GM19193 (cell line): Measurements from ENCODE around the gene SOWAHA.

Experiments
- POLR2A ChIP-seq: IDR thresholded peaks from 4 replicates; pipeline ENCODE4 v1.6.1; 2011; ENCODE audit not compliant: insufficient read depth, insufficient read length; ENCODE audit errors: extremely low read depth

The SOWAHA gene

DNA sequence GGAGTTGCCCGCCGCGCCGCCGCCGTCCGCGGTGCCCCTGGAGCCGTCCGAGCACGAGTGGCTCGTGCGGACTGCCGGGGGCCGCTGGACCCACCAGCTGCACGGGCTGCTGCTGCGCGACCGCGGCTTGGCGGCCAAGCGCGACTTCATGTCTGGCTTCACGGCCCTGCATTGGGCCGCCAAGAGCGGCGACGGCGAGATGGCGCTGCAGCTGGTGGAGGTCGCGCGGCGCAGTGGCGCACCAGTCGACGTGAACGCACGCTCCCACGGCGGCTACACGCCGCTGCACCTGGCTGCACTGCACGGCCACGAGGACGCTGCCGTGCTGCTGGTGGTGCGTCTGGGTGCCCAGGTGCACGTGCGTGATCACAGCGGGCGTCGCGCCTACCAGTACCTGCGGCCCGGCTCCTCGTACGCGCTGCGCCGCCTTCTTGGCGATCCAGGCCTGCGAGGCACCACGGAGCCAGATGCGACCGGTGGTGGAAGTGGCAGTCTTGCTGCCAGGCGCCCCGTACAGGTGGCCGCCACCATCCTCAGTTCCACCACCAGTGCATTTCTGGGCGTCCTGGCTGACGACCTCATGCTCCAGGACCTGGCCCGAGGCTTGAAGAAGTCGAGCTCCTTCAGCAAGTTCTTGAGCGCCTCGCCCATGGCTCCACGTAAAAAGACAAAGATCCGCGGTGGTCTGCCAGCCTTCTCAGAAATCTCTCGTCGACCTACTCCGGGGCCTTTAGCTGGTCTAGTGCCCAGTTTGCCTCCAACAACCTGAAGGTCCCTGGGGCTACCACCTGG lies 1.6 kb downstream of the SOWAHA start:
- no peak for TF ChIP-seq POLR2A

DNA sequence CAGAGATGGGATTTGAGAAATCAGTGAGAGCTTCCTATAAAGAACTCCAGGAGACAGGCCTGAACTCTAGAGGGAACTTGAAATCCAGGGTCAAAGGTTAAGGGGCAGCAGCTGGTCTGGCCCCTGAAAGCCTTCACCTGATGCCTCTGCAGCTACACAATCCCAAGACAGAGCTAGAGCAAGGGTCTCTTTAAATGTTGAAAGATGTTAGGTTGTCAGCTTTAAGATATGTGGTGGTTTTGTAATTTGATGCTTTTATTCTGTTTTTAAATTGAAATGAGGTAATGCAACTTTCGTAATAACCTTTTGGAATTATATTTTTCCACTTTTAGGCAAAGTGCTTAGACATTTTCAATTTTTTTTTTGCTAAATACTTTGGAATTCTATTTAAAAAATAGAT lies 2.4 kb downstream of the SOWAHA start:
- no peak for TF ChIP-seq POLR2A

DNA sequence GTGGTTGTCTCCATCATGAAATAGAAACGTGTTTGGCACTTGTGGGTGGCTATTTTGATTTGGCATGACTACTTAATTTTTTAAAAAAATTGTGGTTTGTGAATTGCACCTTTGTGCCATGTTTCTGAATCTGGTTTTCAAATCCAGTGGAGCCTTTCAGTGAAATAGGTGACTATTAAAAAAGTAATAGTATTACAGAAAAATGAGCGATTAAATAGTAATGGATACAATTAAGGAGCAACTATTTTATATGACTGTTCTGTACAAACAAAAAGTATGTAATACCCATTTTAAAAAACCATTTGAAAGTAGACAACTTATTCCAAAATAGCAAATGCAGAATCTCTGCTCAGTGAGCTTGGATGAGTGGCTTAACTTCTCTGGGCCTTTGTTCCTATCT lies 3.0 kb downstream of the SOWAHA start:
- TF ChIP-seq POLR2A, result no peak

DNA sequence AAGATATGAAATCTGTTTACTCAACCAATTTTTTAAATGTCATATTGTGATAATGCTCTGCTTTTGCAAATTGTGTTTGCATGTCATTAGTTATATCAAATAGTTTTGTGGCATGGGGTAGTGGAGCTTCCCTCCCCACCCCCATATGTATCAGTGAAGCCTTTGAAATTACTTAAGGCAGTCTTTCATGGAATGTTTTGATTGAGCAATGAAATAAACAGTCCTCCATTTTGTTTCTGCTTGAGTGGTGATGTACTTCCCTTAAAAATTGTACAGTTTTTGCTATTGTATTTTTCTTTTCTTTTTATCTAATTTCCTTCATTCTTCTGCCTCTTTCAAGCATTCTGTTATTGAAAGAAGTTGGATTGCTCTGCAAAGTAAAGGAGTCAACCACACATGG lies 3.5 kb downstream of the SOWAHA start:
- TF ChIP-seq POLR2A, result no peak

DNA sequence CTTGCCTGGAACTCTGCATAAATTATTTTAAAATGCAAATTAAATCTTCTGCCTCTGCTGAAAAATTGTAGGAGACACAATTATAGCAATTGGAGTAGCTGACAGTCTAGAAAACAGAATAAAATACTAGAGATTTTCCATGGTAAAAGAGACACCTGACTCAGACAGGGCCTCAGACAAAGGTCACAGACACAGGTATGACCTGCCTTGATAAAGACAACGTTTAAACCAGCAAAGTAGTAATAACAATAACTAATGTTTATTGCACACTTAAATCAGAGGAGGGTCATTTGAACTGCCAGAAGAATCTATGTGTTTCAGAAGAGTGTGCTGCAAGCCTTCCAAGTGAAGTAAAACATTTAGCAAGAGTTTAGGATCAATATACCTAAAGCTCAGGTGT lies 3.9 kb downstream of the SOWAHA start:
- no peak for TF ChIP-seq POLR2A

DNA sequence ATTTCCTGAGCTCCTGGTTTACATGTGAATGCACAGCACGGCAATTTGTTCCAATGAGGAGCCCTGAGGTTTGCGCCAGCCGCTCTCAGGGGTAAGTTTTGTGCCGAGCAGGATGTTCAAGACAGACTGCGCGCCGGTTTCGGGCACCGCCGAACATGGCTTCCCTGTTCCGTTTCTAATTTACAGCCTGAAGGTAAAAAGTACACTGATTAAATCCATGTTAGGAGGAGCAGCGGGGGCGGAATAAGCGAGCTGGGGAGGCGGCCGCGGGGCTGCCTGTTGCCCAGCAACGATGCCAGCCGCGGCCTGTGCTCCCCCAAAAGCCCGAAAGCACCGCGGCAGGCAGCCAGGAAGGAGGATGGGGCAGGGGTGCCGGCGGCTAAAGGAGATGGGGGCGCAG lies 6.4 kb downstream of the SOWAHA start:
- no peak for TF ChIP-seq POLR2A

DNA sequence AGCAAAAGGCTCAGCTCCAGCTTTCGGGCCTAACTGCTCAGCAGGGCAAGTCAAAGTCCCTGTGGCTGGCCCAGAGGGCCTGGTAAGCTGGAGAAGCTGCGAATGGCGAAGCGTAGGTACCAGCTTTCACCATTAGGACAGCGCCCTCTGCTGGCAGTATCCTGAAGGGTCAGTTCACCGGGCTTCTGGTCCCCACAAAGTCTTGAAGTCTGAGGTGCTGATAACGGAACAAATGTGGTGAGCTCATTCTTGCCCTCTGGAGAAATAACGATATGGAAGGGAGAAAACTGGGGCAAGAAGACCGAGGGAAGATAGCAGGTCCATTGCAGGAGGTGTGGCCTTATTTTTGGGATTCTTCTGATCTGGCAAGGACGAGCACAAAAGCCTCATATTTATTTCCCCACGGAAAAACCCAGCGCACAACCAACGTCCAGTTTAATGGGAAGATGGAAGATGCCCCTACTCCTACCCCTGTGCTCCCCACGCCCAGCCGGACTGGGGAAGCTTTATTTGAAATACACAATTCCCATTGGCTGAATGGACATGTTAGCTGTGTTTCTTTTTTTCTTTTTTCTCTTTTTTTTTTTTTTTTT lies 7.2 kb downstream of the SOWAHA start:
- TF ChIP-seq POLR2A, result no peak

DNA sequence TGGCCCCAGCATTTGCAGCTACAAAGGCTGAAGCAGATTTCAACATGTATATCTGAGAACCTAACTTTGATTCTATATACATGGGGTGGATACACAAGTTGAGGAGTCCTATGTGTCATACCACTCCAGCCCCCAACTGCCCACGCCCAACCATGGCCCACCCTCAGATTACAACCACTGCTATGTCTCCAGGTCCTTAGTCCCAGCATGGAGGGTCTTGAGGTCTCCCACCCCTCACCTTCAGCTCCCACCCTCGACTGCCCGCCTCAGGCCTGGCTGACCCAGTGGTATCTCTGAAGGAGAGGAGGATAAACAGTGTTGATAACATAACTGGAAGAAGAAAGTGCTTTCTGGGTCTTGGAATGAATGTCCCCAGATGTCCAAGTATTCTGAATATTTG lies 8.2 kb downstream of the SOWAHA start:
- TF ChIP-seq POLR2A, result no peak

DNA sequence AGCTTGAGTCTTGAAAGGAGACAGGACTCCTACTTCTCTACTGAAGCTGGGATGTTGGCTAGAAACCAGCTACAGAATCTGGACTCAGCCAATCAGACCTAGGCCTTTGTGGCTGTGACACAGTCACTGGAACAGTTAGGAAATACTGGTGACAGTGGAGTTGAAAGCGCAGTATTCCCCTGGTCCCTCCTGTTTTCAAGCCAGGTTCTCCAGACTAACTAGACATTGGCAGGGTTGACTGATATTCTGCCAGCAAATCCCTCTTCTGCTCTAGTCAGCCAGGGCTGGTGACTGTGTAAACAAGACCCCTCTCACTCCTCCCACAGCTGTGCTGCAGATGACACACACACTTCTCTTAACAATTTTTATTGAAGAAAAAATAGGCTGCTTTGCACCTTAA lies 8.7 kb downstream of the SOWAHA start:
- TF ChIP-seq POLR2A, result no peak

DNA sequence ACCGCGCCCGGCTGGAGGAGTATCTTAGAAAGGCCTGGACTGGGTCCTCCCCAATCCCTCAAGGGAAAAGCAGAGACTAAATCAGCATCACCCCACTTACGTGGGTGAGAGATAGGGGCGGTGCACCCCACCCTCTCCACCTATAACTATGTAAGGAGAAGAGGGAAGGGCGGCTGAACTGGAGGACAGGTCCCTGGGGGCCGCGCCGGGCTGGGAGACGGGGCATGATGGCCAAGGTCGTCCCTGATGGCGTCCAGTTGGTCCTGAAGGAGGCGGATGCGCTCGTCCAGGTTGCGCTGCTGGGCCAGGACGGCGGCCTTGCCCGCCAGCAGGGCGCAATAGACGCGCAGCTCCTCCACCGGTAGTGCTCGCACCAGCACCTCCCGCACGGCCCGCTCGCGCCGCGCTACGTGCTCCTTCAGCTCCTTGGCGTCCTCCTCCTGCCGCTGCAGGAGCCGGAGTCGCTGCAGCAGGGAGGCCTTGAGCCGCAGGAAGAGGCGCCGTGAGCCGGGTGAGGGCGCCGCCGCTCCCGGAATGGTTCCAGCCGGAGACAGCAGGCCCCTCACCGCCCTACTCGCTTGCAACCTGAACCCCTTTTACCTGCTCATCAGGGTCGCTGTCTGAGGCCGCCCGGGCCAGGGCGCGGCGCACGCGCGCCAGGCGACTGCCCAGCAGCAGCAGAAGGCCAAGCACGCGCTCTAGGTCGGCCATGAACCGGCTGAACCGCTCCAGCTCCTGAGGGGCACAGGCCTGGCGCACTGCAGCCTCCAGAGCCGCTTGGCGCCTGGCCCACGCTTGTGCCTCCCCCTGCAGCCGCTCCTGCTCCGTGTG lies 9.8 kb downstream of the SOWAHA start:
- no peak for TF ChIP-seq POLR2A

DNA sequence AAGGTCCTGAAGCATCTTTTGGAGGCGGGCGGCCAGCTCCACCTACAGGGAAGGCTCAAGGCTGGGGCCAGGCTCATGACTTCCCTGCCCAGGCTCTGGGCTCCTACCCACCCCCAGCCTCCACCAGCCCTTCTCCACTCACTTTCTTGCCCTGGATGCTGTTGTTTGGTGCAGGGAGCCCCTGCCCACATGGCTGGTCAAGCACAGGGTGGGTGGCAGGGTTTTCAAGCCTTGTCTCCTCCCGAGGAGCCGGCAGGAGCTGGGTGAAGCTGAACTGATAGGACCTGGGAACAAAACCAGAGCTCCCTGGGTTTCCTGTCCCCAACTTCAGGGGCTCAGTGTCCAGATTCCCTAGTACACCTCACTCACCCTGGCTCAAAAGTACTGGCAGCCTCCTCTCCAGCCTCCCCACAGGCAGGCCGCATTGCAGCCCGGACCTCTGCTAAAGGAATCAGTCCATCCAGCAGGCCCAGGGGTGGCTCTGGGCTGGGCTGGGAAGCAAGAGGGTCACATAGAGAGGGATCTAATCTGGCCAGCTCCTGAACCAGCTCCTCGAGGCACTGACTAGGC lies 10.5 kb downstream of the SOWAHA start:
- TF ChIP-seq POLR2A, result no peak

DNA sequence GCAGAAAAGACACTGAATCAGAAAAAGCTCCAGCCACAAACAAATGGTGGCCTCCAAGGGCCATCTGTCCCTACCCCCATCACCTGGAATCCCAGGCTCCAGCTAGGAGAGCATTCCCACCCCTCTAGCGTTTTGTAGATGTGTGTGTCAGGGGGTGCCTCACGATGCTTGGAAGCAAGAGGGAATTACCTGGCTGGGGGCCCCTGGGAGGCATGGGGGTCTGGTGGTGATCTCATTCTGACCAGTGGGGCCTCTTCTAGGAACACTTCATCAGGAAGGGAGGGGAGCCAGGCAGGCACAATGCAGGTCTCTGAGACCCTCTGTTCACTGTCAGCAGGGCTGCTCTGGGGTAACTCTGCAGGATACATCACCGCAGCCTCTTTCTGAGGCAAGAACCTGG lies 11.3 kb downstream of the SOWAHA start:
- no peak for TF ChIP-seq POLR2A

DNA sequence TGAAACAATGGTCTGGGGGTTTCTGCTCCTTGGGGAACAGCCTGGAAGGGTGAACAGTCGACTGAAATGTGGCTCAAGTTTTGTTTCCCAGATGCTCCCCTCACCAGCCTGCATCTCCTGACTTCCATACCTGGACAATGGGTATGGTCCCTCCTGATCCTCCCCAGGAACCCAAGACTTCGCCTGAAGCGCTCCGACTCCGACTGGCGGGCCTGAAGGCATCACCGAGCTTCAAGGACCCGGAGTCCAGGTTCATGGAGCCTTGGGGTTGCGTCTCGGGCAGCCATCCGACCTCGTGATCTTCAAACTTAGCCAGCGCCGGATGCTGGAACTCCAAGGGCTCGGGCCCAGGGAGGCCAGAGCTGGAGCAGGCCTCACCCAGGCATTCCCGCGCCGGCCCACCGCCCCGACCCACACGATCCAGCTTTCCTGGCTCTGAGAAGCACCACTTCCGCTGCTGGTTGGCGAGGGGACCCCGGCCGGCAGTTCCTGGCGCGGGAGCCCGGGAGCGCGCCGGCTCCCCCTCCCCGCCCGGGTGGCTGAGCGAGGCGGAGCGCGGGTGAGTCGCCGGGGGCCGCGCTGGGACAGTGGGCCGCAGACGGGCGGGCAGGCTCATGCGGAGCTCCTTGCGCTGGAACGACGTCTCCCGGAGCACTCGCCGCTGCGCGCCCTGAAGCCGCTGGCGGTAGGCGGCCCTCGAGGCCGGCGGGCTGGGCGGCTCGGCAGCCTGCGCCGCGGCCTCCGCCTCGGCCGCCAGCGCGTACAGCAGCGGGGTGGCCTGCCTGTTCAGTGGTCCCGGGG lies 12.1 kb downstream of the SOWAHA start:
- TF ChIP-seq POLR2A, result no peak

DNA sequence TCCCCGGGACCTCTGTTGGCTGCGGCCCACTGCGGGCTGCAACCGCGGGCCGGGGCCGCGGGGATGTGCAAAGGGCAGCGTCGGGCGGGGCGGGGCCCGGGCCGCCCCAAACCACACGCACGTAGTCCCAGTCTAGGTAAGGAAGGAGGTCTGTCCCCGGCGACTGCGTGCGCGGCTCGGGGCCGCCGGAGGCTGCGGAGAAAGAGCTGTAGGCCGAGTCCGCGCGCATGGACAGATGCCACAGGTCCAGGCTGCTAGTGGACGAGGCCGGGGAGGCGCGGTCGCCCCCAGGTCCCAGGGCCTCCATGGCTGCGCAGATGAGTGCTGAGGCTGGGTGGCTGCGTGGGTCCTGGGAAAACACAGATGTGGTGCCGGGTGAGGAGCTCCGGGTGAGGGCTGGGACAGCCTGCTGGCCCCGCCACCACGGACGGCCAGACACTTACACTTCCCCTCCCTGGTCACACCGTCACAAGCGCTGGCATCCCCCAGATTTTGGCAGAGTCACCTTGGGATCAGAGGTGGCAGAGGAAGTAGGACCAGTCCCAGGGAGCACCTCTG lies 12.8 kb downstream of the SOWAHA start:
- no peak for TF ChIP-seq POLR2A
